Osteoblast (primary cell): ENCODE results near the gene TMEM259. TPM values are rescaled to one million over a fixed set of nuclear protein-coding genes. Genes with fewer than 3 reads are reported as not detected.

Experiments
- DNase-seq: peaks from one replicate; pipeline ENCODE4 v3.0.0; 2011; ENCODE audit warnings: low spot score, mixed read lengths; ENCODE audit not compliant: insufficient read length; ENCODE audit errors: missing footprints
- H2AFZ ChIP-seq: 2 replicates; pipeline ENCODE4 v1.6.0; 2011; ENCODE audit warnings: mild to moderate bottlenecking, low read length
- H3K27ac ChIP-seq: 2 replicates; pipeline ENCODE4 v1.5.1; 2011; ENCODE audit warnings: mild to moderate bottlenecking, low read depth, low read length, moderate library complexity
- H3K27me3 ChIP-seq: 2 replicates; pipeline ENCODE4 v1.6.0; 2012; ENCODE audit warnings: mild to moderate bottlenecking, control low read depth, inconsistent platforms, low read length, moderate library complexity; ENCODE audit not compliant: insufficient read depth
- H3K36me3 ChIP-seq: 2 replicates; pipeline ENCODE4 v1.5.1; 2011; ENCODE audit warnings: mild to moderate bottlenecking, low read length, control low read depth, moderate library complexity; ENCODE audit not compliant: insufficient read depth
- H3K4me1 ChIP-seq: 2 replicates; pipeline ENCODE4 v1.5.1; 2011; ENCODE audit warnings: mild to moderate bottlenecking, low read length, control low read depth, moderate library complexity; ENCODE audit not compliant: insufficient read depth
- H3K4me2 ChIP-seq: 2 replicates; pipeline ENCODE4 v1.6.0; 2011; ENCODE audit warnings: mild to moderate bottlenecking, low read length; ENCODE audit not compliant: insufficient read depth
- H3K4me3 ChIP-seq: fragments of 200-600 bp; sonication (generic); 3 replicates; pipeline ENCODE4 v1.5.1; 2012; ENCODE audit warnings: mild to moderate bottlenecking, low read length, inconsistent platforms; ENCODE audit not compliant: insufficient read depth
- H3K79me2 ChIP-seq: 2 replicates; pipeline ENCODE4 v1.6.0; 2012; ENCODE audit warnings: mild to moderate bottlenecking, low read length, control low read depth, inconsistent platforms; ENCODE audit not compliant: insufficient read depth
- H3K9me3 ChIP-seq: 2 replicates; pipeline ENCODE4 v1.5.1; 2011; ENCODE audit warnings: low read depth, low read length, control low read depth
- H4K20me1 ChIP-seq: 2 replicates; pipeline ENCODE4 v1.6.0; 2012; ENCODE audit warnings: mild to moderate bottlenecking, low read length, control low read depth; ENCODE audit not compliant: insufficient read depth
- CTCF ChIP-seq: IDR thresholded peaks from 2 replicates; pipeline ENCODE4 v1.5.1; 2011; ENCODE audit warnings: mild to moderate bottlenecking, low read depth, low read length, moderate library complexity; ENCODE audit errors: extremely low read depth
- total RNA-seq: library from RNA; depleted of rRNA; stranded (reverse); fragments of >200 nt; gene quantifications from 2 replicates; pipeline ENCODE4 v1.2.3, GENCODE V29; 2012

The TMEM259 gene
- total RNA-seq, 1 donor: 84.0 TPM

- H3K4me1 ChIP-seq: peaks cover 5% of the 10 kb centered on the region
- peaks cover 6% of the 10 kb centered on the region for H4K20me1 ChIP-seq
- H3K36me3 ChIP-seq: no peaks in the 10 kb centered on the region
- H3K79me2 ChIP-seq: no peaks in the 10 kb centered on the region
- H2AFZ ChIP-seq: no peak overlapping the region
- no peak for DNase-seq
- H3K27ac ChIP-seq: no peak overlapping the region
- no peak overlapping the region for H3K4me3 ChIP-seq
- no peak for TF ChIP-seq CTCF
- peaks cover 58% of the 10 kb centered on the region for H3K27me3 ChIP-seq
- no peak overlapping the region for H3K4me2 ChIP-seq
- no peaks in the 10 kb centered on the region for H3K9me3 ChIP-seq
Observed at GRCh38 chr19:999379-999719, 21.6 kb downstream of the TMEM259 start.

GRCh38 chr19:998064-998463 lies 22.9 kb downstream of the TMEM259 start:
- DNase-seq: no peak
- peaks cover 5% of the 10 kb centered on the region for H3K4me1 ChIP-seq
- no peaks in the 10 kb centered on the region for H3K36me3 ChIP-seq
- no peak for TF ChIP-seq CTCF
- H3K79me2 ChIP-seq: no peaks in the 10 kb centered on the region
- H3K4me3 ChIP-seq: no peak overlapping the region
- no peak overlapping the region for H3K27ac ChIP-seq
- H4K20me1 ChIP-seq: peaks cover 6% of the 10 kb centered on the region
- no peak overlapping the region for H2AFZ ChIP-seq
- no peaks in the 10 kb centered on the region for H3K9me3 ChIP-seq
- peaks cover 58% of the 10 kb centered on the region for H3K27me3 ChIP-seq
- H3K4me2 ChIP-seq: no peak overlapping the region

GRCh38 chr19:996051-996838 lies 24.7 kb downstream of the TMEM259 start:
- no peak for TF ChIP-seq CTCF
- Histone ChIP-seq H3K4me3 (peak overlapping the region; percentile 51), H3K79me2 (no peaks in the 10 kb centered on the region), H3K9me3 (no peaks in the 10 kb centered on the region), H3K4me2 (peak overlapping the region; percentile 32), H3K4me1 (peaks cover 5% of the 10 kb centered on the region), H2AFZ (no peak overlapping the region), H3K27ac (no peak overlapping the region), H3K27me3 (peaks cover 51% of the 10 kb centered on the region), H3K36me3 (no peaks in the 10 kb centered on the region), H4K20me1 (peaks cover 6% of the 10 kb centered on the region)
- peak; percentile 99 for DNase-seq

- Histone ChIP-seq H3K9me3 (no peaks in the 10 kb centered on the region), H3K27ac (no peak overlapping the region), H3K4me3 (no peak overlapping the region), H2AFZ (no peak overlapping the region), H3K27me3 (peaks cover 44% of the 10 kb centered on the region), H3K4me2 (no peak overlapping the region), H3K79me2 (no peaks in the 10 kb centered on the region), H3K36me3 (peaks cover 5% of the 10 kb centered on the region), H3K4me1 (peaks cover 5% of the 10 kb centered on the region), H4K20me1 (peaks cover 6% of the 10 kb centered on the region)
- DNase-seq: no peak
- no peak for TF ChIP-seq CTCF
Observed at GRCh38 chr19:995051-995827, 25.7 kb downstream of the TMEM259 start.
